ENCODE measurements around the gene CFAP206. TPM values are rescaled to one million over a fixed set of nuclear protein-coding genes. Genes with fewer than 3 reads are reported as not detected.

Gene CFAP206
- total RNA-seq: 0.50 and 0.53 TPM in 2 replicates

GRCh38 chr6:87407901-87408720, at the start of gene CFAP206:
CFAP206 (plus strand) TSS chr6:87407972; CDS start chr6:87409840, 1,868 bp downstream.

GRCh38 chr6:87472525-87473418, 65.0 kb downstream of the CFAP206 start, which contains the start of gene SLC35A1:
SLC35A1 (plus strand) TSS chr6:87472974; CDS start chr6:87473004, 30 bp downstream.

Small RNA genes lying within 50 kb of the gene (small RNA-seq; reads per million reads assigned to genes)
- gene AL049697.2 (not detected), gene RNU6-444P (not detected)

Other genes with a start within 250 kb of the CFAP206 start
- 8.0 and 9.5 TPM in 2 replicates for gene SMIM8, start 85.4 kb upstream of the CFAP206 start, total RNA-seq
- gene GJB7, start 78.7 kb upstream of the CFAP206 start, total RNA-seq: not detected in 2 replicates
- gene C6orf163, start 63.2 kb upstream of the CFAP206 start, total RNA-seq: 3.1 and 4.6 TPM in 2 replicates
- gene SLC35A1, start 65.0 kb downstream of the CFAP206 start, total RNA-seq: 15.7 and 18.2 TPM in 2 replicates
- gene RARS2, start 182.0 kb downstream of the CFAP206 start, total RNA-seq: 37.5 and 40.1 TPM in 2 replicates
- gene ORC3, start 182.2 kb downstream of the CFAP206 start, total RNA-seq: 30.6 and 41.3 TPM in 2 replicates